ENCODE results near the gene ZDHHC13. TPM values are rescaled to one million over a fixed set of nuclear protein-coding genes. Genes with fewer than 3 reads are reported as not detected.

ZDHHC13 gene
- polyA plus RNA-seq, 1 of the 3 experiments (the other 2 are of a cell fraction): 8.2 TPM

GRCh38 chr11:19111809-19112208, 5.2 kb upstream of the ZDHHC13 start:
- CTCF ChIA-PET: no interaction called here

GRCh38 chr11:19116276-19116970, 545 bp upstream of the ZDHHC13 start:
- H3K27ac ChIP-seq (ENCODE audit: low read depth in 2 of 2, low read length in 1 of 2): no peak overlapping the region
- H3F3A ChIP-seq (replicated peaks; ENCODE audit: insufficient read depth): no peaks in the 10 kb centered on the region
- no peaks in the 10 kb centered on the region for H3K9me2 ChIP-seq
- no peak for DNase-seq
- peaks cover 8% of the 10 kb centered on the region for H3K27me3 ChIP-seq (ENCODE audit: insufficient read depth)
- 44% methylated on average over 14 of the region's 16 CpGs for WGBS (ENCODE audit: low lambda C conversion rate)
- H2AFZ ChIP-seq (ENCODE audit: low read depth): peak overlapping the region; percentile 95
- H3K4me2 ChIP-seq: peak overlapping the region; percentile 86
- H3K9ac ChIP-seq: no peak overlapping the region
- CTCF ChIA-PET: interaction anchor here (0.9 to 1.2 kb wide), 5 partner anchors 18 to 626 kb away, joined by 3 to 5 read pairs (median 4); no protein-coding TSS in a partner anchor
- peaks cover 0 to 7% of the 10 kb centered on the region in 2 experiments for H3K36me3 ChIP-seq (replicated peaks in 1 of 2; ENCODE audit: control insufficient read depth in 1 of 2, insufficient read depth in 2 of 2, low read length in 1 of 2)
- H4K20me1 ChIP-seq (ENCODE audit: insufficient read depth): no peaks in the 10 kb centered on the region
- H3K9me3 ChIP-seq: no peaks in the 10 kb centered on the region
- H3K4me3 ChIP-seq (ENCODE audit: low read depth in 2 of 2, low read length in 1 of 2): peak overlapping the region; percentile 94 to 97
- H3K79me2 ChIP-seq (ENCODE audit: insufficient read depth): peaks cover 20% of the 10 kb centered on the region; the same call in 1 of the 2 replicates
- POLR2A ChIA-PET: no interaction called here
- H3K4me1 ChIP-seq (ENCODE audit: control insufficient read depth in 1 of 2, insufficient read depth in 2 of 2, low read depth in 1 of 2, low read length in 1 of 2): peaks cover 0 to 6% of the 10 kb centered on the region in 2 experiments; a peak in 2 of 4 replicates
- TF ChIP-seq TEAD4 (IDR thresholded peaks at IDR 0.05; ENCODE audit: borderline replicate concordance, insufficient read depth) (no peak), CTCF (IDR thresholded peaks at IDR 0.05) (no peak), FOXJ3 (CRISPR knock-in tag; IDR thresholded peaks at IDR 0.05) (no peak), NRF1 (IDR thresholded peaks at IDR 0.05; ENCODE audit: low read depth, low read length) (no peak), MXI1 (IDR thresholded peaks at IDR 0.05; ENCODE audit: low read depth, low read length) (no peak), NFIC (IDR thresholded peaks at IDR 0.05; ENCODE audit: borderline replicate concordance) (no peak), FOXM1 (IDR thresholded peaks at IDR 0.05; ENCODE audit: low read depth) (no peak), EP300 (IDR thresholded peaks at IDR 0.05; ENCODE audit: borderline replicate concordance in 1 of 2, low read depth in 1 of 2, low read length in 1 of 2) (no peak), GATA2 (CRISPR knock-in tag; IDR thresholded peaks at IDR 0.05) (no peak), FOSL2 (IDR thresholded peaks at IDR 0.05; ENCODE audit: borderline replicate concordance, low read depth) (no peak), CHD2 (IDR thresholded peaks at IDR 0.05; ENCODE audit: low read length, partially characterized antibody) (no peak), RFX5 (IDR thresholded peaks at IDR 0.05; ENCODE audit: low read length) (no peak), JUND (IDR thresholded peaks at IDR 0.05) (no peak), USF1 (IDR thresholded peaks at IDR 0.05; ENCODE audit: borderline replicate concordance, low read depth) (no peak), IRF3 (IDR thresholded peaks at IDR 0.05; ENCODE audit: low read depth, low read length) (no peak), TAF1 (IDR thresholded peaks at IDR 0.05; ENCODE audit: borderline replicate concordance, low read depth, low read length) (no peak), SIN3A (IDR thresholded peaks at IDR 0.05; ENCODE audit: borderline replicate concordance, low read depth, low read length) (no peak), RCOR1 (IDR thresholded peaks at IDR 0.05; ENCODE audit: low read length) (no peak; the same call in 1 of the 2 replicates)

More at GRCh38 chr11:19111809-19112208, 5.2 kb upstream of the ZDHHC13 start:
- Histone ChIP-seq H3F3A (replicated peaks; ENCODE audit: insufficient read depth) (no peaks in the 10 kb centered on the region), H3K27ac (ENCODE audit: low read depth in 2 of 2, low read length in 1 of 2) (no peak overlapping the region), H3K36me3 (replicated peaks in 1 of 2; ENCODE audit: control insufficient read depth in 1 of 2, insufficient read depth in 2 of 2, low read length in 1 of 2) (no peaks in the 10 kb centered on the region), H3K9me3 (no peaks in the 10 kb centered on the region), H3K4me1 (ENCODE audit: control insufficient read depth in 1 of 2, insufficient read depth in 2 of 2, low read depth in 1 of 2, low read length in 1 of 2) (peaks cover 0 to 2% of the 10 kb centered on the region in 2 experiments; a peak in 1 of 4 replicates), H3K27me3 (ENCODE audit: insufficient read depth) (peaks cover 20% of the 10 kb centered on the region), H3K9ac (no peak overlapping the region), H3K79me2 (ENCODE audit: insufficient read depth) (no peaks in the 10 kb centered on the region), H3K9me2 (no peaks in the 10 kb centered on the region), H2AFZ (ENCODE audit: low read depth) (no peak overlapping the region), H4K20me1 (ENCODE audit: insufficient read depth) (no peaks in the 10 kb centered on the region), H3K4me3 (ENCODE audit: low read depth in 2 of 2, low read length in 1 of 2) (no peak overlapping the region), H3K4me2 (no peak overlapping the region)
- DNase-seq: no peak
- no peak for TF ChIP-seq ZBTB33 (IDR thresholded peaks at IDR 0.05; ENCODE audit: borderline replicate concordance, low read depth)
- no peak for TF ChIP-seq RAD21 (IDR thresholded peaks at IDR 0.05; ENCODE audit: low read length)
- no peak for TF ChIP-seq CHD2 (IDR thresholded peaks at IDR 0.05; ENCODE audit: low read length, partially characterized antibody)
- POLR2A ChIA-PET: no interaction called here
